HG02571 (cell line): Measurements from ENCODE around the gene ADGRB2.

Experiments used
- ATAC-seq: cut with Tn5 transposase; IDR thresholded peaks from one replicate; pipeline ENCODE4 v1.9.1; 2021; ENCODE audit warnings: mild to moderate bottlenecking, moderate library complexity; ENCODE audit not compliant: unreplicated experiment

The ADGRB2 gene

DNA sequence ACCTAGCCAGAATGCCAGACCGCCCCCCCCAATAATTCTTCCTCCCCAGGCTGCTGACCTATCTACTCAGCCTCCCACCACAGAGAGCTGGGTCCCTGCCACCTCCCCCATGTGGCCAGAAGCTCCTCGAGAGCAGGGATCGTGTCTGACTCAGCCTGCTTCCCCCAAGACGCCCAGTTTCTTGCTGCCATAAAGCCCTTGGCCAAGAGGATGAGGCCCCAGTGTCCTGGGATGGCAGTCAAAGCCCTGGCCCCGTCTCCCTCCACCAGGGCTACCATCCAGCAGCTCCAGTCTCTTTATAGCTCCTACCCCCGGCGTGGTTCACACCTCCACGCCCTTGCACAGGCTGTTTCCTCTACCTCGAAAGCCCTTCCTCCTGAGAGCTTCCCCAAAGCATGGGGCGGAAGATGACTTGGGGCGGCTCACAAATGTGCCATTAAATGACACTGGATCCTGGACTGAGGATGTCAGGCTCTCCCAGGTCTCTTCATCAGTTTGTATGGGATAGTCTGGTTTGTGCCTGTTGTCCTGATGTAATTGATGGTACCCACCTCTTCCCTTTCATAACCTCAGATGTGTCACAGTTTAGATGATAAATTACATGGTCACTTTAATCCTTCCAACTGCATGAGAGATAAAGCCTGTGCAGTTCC, 13.2 kb downstream of the ADGRB2 start:
- ATAC-seq = no peak

DNA sequence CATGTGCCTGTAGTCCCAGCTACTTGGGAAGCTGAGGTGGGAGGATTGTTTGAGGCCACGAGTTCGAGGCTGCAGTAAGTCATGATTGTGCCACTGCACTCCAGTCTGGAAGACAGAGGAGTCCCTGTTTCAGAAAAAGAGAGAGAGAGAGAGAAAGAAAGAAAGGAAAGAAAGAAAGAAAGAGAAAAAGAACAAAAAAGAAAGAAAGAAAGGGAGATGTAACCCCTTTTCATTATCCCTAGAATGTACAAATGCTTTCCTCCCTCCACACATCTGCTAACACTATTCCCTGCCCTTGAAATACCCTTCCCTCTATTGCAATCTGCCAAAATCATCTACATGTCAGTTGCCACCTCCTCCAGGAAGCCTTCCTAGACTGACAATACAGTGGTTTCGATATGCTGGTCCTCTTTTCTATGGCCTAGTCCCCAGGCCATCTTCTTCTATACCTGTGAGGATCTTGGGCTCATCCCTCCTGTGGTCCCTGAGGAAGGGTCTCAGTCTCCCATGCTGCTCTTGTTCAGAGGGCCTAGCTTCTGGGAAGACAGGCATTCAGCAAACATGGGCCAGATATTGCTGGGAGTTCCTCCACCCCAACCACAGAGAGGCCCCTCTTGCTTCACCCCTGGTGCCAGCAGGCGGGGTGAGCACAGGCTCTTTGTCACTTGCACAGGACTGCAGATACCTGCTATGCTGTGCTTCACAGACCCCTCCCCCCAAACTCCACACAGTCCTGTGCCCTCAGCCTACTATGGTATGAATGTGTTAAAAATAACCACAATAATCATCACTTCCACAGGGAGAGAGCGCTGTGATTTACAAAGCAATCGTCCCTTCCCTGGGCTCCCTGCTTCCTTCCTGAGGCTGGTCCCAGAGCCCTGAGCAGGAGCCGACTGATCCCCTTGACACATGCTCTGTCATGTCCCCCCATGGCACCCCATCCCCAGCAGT, 14.1 kb downstream of the ADGRB2 start:
- no peak for ATAC-seq

DNA sequence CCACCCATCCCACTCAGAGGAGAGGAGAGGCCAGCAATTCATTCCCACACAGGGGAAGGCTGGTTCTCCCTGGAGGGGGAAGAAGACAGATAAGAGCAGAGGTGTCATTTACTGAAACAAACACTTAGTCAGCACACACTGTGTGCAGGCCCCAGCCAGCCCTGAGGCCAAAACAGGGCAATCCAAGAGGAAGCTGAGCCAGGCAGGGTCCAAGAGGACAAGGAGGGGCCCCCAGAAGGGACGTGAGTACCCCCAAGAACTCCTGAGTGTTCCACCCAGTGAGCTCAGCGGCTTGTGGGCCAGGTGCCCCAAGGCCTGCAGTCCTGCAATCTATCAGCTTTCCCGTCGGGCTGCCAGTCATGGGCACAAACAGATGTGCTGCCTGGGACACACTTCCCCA, 15.8 kb downstream of the ADGRB2 start:
- ATAC-seq = no peak

DNA sequence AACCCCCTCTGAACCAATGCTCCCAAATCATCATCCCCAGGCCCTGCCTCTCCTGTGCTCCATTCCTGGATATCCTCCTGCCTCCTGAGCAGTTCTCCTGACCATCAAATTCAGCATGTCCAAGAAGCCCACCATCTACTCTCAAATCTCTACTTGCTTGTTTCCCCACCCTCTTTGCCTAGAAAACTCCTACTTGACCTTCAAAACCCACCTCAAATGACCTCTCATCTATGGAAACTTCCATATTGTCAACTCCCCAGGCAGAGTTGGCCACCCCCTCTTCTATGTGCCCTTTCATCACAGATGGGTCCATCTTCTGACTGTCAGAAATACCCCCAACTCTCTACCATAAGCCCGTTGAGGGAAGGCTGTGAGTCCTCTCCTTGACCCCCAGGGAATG, 16.8 kb downstream of the ADGRB2 start:
- no peak for ATAC-seq

DNA sequence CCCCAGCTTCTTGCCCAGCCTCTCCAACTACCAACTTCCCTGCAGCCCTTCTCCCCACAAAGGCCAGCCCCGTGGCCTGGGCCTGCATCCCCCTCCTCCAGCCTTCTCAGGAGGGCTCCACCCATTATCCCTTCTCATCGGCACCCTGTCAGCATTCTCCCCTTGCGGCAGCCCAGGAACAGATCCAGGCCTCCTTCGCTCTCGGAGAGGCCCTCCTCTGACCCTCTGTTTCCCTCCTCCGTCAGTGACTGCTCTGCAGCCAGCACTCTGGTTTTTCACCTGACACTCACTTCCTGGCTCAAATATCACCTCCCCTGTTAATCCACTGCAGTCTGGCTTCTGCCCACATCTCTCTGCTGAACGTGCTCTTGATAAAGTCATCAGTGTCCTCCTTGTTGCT, 17.5 kb downstream of the ADGRB2 start:
- ATAC-seq = no peak

DNA sequence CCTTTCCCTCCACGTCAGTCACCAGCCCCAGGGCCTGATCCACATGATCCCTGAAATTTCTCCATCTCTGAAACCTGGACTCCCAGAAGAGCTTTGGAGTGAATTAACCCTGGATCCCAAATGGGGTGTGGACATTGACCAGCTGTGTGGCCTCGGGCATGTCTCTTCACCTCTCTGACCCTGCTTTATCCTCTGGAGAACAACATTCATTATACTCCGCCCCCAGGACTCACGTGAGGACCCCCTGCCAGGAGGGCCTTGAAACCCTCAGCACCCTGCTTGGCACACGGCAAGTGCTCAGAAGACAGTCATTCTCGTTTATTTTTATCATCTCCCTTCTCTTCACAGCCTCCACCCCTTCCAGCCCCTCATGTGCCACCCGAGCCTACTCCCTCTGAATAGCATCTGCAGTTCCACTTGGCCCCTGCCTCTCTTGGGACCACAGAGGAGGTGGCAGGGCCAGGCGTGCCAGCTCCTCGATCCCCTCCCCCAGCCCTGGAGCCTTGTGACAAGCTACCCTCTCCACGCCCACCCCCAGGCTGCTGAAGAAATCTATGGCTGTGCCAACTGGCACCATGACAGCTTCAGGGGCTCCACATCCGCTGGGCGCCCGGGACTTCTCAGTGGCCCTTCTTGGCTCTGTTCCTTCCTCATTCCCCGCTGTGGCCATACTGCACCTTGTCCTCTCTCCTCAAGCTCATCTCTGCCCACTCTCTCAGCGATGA, 18.0 kb downstream of the ADGRB2 start:
- ATAC-seq = no peak

DNA sequence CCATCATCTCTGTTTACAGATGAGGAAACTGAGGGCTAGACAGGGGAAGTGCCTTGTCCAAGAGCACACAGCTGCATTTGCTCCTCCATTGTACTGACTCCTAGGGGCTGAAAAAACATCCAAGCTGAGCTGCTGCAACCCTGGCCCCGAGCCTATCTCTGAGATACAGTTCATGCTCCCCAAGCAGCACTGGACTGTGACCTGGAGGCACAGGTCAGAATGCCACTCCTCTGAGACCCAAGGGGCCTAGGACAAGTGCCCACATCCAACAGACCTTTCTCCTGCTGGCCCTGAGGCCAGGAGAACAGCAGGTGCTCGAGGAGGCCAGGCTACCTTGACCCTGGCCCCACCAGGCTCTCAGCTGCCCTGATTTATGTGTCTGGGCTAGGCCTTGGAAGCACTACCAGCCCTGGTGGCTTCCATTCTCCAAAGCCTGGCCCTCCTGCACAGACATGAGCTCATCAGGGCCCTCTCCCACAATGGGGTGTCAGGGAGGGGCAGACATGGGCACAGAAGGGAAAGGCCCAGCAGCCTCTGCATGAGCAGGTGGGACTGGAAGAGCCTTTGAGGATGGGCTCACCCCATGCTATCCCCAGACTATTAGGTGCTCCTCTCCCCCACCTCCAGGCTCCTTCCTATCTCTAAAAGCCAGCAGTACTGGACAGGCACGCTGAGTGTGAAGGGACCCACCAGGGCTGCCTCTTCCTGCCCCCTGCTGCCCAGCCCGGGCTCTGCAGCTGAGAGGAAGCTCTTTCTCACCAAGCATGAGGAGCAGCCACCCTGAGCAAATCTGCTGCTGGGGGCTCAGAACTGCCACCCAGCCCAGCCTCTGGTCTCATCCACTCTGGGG, 18.8 kb downstream of the ADGRB2 start:
- ATAC-seq = no peak

DNA sequence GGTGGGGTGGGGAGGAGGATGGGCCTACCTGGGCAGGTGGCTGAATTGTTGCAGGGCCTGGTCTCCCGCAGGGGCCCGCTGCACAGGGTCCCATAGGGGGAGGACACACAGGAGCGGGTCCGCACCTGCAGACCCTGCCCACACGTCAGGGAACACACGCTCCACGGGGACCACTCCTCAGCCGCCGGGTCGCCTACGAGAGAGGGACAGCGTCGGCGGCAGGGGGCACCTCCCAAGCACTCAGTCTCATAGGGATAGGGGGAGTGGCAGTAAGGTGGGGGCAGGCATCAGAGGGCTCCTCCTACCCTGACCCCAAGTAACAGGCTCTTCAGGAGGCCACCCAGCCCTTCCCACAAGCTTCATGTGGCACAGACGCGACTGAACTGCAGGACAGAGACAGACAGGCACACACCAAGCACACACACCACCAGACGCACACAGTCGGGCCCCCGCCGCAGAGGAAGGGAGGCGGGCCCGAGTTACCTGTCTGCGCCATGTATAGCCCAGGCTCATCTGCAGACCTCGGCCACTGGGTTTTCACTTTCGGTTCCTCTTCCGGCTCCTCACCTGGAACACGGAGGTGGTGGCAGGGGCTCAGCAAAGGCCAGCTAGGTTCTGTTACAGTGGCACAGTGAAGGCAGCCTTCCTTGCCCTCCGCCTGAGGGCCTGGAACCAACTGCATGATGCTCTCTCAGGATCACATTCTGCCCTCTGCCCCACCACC, 19.8 kb downstream of the ADGRB2 start:
- ATAC-seq = no peak

DNA sequence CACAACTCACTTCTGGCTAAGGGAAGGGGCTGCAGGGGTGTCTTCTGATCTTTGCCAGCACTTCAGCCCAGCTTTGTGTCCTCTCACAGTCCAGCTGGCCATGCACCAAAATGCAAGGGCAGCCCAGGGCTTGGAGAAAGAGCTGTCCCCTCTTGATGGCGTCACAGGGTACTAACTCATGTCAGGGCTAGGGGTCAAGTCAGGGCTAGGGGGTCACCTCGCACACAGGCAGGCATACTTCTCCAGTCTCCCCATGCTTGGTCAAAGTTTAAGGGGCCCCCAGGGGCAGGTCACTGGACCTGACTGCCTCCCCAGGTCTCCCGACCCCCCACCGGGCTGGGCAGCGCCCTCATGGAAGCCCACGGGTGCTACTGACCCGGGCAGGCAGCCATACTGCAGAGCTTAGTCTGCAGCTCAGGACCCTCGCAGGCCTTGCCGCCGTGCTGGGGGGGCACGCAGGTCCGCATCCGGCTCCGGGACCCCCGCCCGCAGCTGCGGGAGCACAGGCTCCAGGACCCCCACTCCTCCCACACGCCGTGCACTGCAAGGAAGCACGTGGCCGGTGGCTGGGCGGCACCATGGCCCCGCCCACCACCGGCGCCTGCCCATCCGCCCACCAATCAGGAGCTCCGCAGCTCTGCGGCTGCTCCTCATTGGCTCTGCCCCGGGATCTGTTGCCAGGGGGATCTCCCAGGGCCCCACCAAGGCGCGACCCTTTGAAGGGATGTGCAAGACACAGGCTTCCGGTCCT, 21.5 kb downstream of the ADGRB2 start:
- no peak for ATAC-seq

DNA sequence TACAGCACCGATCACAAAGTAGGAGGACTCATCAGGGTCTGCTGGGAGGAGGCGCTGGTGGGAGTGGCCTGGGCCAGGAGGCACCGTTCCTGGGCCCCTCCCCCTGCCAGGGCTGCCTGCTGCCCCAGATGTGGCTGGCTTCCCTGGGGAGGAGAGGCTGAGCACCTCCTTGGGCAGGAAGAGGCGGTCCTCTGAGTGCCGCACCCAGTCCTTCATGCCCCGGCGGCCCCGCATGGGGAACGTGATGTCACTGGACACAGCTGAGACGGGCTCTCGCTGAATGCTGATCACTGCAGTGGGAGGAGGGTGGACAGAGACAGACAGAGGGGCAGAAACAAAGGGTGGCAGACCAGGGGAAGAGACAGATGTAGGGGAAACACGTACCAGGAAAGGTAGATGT, 24.8 kb downstream of the ADGRB2 start:
- no peak for ATAC-seq

DNA sequence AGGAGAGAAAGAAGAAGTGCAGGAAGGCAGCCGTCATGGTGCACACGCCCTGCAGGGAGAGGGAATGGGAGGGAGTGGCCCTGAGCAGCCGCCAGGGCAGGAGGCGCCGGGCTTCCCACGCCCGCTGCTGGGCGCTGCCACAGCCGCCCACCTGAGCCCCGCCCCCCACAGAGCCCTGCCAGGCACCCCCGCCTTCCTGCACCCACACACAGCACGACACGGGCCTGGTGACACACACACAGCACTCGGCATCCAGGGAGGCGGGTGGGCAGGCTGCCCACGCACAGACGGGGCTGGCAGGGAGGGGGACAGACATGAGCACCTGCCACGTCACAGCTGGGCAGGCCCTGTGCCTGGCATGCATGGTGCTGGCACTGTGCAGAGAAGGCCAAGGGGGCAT, 27.5 kb downstream of the ADGRB2 start:
- ATAC-seq = no peak

DNA sequence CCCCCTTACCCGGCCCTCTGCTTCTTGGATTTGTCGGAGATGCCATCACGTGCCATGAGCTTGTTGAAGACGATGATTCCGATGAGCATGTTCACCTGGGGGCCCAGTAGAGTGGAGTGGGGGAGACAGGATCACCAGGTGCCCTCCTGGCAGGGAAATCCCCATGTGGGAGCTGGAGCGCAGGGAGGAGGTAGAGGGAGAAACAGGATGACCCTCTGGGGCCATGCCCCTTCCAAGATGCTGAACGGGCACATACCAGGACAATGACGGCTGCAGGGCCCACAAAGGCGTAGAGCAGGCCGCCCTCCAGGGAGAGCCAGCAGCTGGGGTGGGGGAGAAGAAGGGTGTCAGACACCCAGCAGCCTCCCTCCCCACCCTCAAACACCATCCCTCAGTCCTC, 28.6 kb downstream of the ADGRB2 start:
- ATAC-seq = no peak

DNA sequence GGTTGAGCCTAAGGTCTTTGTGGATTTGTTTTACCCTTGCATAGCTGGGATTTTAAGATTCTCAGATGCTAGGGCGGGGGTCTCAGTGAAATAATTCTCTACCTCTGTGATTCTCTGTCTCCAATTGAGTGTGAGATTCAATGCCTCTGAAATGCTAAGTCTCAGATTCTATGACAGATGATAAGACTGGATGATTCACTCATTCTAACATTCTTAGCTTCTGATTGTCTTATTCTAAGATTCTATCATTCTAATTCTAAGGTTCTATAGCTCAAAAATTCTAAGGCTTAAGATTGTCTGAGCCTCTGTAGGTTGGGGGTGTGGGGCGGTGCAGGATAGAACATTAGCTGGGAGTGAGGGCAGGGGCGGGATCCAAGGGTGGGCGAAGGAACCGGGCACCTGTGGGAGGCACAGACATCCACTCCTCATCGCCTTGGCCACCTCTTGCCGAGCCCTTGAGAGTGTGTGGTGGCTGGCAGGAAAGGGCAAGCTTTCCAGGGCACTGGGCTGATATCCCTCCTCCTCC, 29.5 kb downstream of the ADGRB2 start:
- ATAC-seq = no peak

DNA sequence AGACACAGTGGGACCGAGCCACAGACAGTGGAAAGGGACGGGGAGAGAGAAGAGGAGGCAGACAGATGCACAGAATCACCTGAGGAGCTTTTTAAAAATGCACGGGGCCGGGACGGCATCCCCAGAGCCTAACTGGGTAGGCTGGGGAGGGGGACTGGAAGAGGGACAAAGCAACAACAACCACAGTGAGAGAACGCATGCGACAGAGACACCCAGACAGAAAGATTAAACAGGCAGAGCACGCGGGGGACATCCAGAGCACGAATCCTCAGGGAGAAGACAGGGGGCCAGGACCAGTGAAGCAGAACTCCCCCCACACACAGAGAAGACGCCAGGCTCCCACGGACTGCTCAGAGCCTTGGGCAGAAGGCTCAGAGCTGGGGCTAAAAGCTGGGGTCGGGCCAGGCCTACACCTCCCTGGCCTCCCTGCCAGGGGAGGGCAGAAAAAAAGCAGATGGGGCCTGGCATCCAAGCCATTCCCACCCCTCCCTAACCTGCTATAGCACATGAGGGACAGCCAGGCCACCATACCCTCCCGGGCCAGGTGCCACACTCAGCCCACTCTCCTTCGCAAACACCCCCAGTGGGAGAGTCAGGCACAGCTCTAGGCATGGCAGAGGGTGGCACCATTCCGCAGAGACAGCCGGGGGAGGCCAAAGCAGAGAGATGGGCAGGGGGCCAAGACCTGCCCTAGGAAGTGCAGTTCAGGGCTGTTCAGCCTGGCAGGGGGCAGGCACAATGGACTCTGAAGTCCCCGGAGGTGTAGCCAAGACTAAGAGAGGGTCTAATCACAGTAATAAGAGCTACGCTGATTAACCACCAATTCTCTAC, 30.5 kb downstream of the ADGRB2 start:
- no peak for ATAC-seq

DNA sequence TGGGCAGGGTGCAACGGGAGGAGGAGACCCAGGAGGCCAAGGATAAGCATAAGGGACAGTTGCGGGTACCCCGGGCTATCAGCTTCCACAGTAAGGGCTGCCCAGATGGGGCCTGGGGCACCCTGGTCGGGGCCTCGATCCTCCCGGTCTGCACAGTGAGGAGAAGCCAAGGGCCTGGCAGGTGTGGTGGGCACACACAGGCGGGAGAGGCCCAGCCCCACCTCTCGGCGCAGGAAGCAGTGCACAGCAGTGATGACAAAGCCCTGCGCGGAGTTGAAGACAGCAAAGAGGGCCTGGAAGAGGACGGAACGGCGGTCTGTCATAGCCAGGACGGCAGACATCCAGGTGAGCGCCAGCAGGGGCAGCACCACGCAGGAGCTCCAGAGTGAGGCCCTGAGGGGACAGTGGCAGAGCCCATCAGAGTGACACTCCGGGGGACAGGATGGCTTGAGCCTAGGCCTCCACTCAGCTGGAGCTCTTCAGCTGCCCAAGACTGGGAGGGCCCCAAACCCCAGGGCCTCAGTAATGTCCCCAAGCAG, 31.3 kb downstream of the ADGRB2 start:
- ATAC-seq = no peak

DNA sequence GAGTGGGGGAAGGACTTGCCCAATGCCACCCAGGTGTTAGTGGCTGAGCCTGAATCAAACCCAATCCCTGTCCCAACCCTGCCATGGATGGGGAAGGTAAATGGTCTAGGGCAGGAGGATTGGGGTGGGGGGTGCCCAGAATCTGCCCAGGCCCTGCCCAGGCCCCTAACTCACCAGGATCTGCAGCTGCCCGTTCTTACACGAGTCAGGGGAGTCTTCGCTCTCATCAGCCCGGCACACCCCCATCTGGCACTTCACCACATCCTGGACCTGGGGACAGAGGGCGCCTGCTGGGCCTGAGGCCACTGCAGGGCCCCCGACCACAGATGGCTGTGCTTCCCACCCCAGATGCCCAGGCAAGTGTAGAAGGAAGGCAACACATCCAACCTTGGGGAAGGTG, 31.8 kb downstream of the ADGRB2 start:
- no peak for ATAC-seq

DNA sequence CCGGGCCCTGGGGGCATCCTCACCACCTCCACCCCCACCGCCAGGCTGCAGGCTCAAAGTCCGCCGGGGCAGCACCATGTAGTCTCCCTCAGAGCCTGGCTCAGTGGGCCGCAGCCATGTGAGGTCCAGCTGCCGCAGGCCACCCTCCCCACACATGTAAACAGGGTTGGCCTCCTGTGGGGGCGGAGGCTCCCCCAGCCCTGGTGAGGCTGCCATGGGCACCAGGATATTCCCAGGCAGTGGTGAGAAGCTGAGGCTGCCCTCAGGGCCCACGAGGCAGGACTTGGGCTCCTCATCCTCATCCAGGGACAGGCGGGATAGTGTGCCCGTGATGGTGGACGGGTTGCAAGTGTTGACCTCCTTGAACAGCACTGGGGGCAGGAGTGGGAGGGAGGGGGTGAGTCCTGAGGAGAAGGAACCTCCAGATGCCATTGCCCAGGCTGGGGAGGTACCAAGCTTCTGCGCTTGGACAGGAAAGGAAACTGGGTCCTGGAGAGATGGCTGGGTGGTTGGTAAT, 33.0 kb downstream of the ADGRB2 start:
- no peak for ATAC-seq
